ENCODE measurements around the gene INA. TPM values are rescaled to one million over a fixed set of nuclear protein-coding genes. Genes with fewer than 3 reads are reported as not detected.
A peak's percentile ranks its signal among the peaks of the same experiment; 100 is the strongest.

Gene INA
- total and polyA plus RNA-seq, 11 donors: 0.04 to 0.11 (median 0.08) TPM; not detected in 8

DNA sequence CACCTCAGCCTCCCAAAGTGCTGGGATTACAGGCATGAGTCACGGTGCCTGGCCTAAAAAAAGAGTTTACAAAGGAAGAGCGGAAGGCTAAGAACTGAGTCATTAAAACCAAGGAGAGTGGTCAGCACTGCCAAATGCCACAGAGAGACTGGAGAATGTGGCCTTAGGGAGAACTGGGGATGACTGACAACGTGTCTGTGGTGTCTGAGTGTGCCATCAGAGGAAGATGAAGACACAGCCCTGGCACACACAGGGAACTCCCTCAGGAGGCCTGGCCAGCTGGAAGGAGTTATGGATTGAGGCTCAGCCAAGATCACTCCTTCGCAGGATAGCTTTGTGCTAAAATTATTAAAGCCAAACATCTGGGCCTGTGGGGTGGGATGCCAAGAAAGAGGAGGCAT is 3.9 kb upstream of the INA start:
- intact Hi-C loops (cut with DNase I): no loop called here
- Histone ChIP-seq H3K27ac (no peak overlapping the region), H3K27me3 (peaks cover 17 to 52% (median 31%) of the 10 kb centered on the region in 9 donors), H3K36me3 (no peaks in the 10 kb centered on the region), H3K9me3 (no peaks in the 10 kb centered on the region), H3K4me3 (no peak overlapping the region), H3K4me1 (peaks cover 0 to 15% (median 7%) of the 10 kb centered on the region in 12 donors)
- WGBS, 4 donors: 36 to 48% (median 39%) methylated on average over 4 of the region's 4 CpGs
- no peak for TF ChIP-seq POLR2A (IDR thresholded peaks at IDR 0.05)
- TF ChIP-seq, protein P1, sequence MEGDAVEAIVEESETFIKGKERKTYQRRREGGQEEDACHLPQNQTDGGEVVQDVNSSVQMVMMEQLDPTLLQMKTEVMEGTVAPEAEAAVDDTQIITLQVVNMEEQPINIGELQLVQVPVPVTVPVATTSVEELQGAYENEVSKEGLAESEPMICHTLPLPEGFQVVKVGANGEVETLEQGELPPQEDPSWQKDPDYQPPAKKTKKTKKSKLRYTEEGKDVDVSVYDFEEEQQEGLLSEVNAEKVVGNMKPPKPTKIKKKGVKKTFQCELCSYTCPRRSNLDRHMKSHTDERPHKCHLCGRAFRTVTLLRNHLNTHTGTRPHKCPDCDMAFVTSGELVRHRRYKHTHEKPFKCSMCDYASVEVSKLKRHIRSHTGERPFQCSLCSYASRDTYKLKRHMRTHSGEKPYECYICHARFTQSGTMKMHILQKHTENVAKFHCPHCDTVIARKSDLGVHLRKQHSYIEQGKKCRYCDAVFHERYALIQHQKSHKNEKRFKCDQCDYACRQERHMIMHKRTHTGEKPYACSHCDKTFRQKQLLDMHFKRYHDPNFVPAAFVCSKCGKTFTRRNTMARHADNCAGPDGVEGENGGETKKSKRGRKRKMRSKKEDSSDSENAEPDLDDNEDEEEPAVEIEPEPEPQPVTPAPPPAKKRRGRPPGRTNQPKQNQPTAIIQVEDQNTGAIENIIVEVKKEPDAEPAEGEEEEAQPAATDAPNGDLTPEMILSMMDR (IDR thresholded peaks at IDR 0.05): no peak
- peak in 2 of 5 donors; percentile 31 to 33 for DNase-seq
- peak in 3 of 4 donors; percentile 32 to 83 (median 75) for ATAC-seq

DNA sequence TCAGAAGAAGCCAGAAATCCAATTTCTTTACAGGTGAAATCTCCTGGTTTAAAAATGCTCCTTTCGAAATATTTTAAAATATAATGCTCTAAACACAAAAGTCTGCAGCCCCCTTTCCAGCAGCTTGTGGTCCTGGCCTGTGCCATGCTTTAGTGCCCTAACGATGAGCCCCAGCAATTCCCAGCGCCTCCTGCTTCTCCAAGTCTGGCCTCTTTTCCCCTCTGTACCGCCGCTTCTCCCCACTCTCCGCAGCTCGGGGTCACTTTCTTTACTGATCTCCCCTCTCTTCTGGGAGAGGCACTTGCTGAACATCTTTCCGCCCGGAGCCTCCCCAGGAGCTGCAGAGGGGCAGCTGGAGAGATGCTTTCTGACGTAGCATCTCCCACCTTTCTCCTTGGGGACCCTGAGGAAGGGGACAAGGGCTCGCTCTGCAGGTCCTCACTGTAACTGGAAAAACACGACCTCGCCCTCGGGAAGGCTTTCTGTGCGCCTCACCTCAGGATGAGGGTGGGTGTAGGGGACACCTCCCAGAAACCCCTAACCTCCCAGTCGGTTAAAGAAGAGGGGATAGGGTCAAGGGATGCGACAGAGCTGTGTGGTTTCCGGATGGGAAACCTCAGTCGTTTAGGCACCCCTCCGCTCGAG is 565 bp upstream of the INA start:
- no peaks in the 10 kb centered on the region for H3K9me3 ChIP-seq
- intact Hi-C loops (cut with DNase I): no loop called here
- no peak for TF ChIP-seq POLR2A (IDR thresholded peaks at IDR 0.05)
- TF ChIP-seq, protein P1 (IDR thresholded peaks at IDR 0.05): no peak
- no peaks in the 10 kb centered on the region for H3K36me3 ChIP-seq
- ATAC-seq (no peak), DNase-seq (no peak)
- peak overlapping the region in 5 of 12 donors; percentile 13 to 38 (median 29) for H3K4me3 ChIP-seq
- H3K4me1 ChIP-seq: peaks cover 0 to 16% (median 7%) of the 10 kb centered on the region in 12 donors
- WGBS, 4 donors: 11 to 16% (median 13%) methylated on average over 18 to 21 of the region's 21 CpGs
- peaks cover 21 to 72% (median 52%) of the 10 kb centered on the region in 9 donors for H3K27me3 ChIP-seq
- no peak overlapping the region for H3K27ac ChIP-seq

GRCh38 chr10:103277713-103278536 is 987 bp downstream of the INA start:
- TF ChIP-seq, protein P1 (IDR thresholded peaks at IDR 0.05): no peak
- no peak overlapping the region for H3K27ac ChIP-seq
- no peaks in the 10 kb centered on the region for H3K9me3 ChIP-seq
- H3K36me3 ChIP-seq: no peaks in the 10 kb centered on the region
- peak overlapping the region in 5 of 12 donors; percentile 13 to 45 (median 29) for H3K4me3 ChIP-seq
- ATAC-seq (no peak), DNase-seq (no peak)
- peaks cover 21 to 80% (median 52%) of the 10 kb centered on the region in 9 donors for H3K27me3 ChIP-seq
- H3K4me1 ChIP-seq: peaks cover 0 to 16% (median 7%) of the 10 kb centered on the region in 12 donors
- WGBS, 4 donors: 6 to 10% (median 9%) methylated on average over 43 to 76 of the region's 76 CpGs
- intact Hi-C loops (cut with DNase I): no loop called here

- peaks cover 21 to 80% (median 52%) of the 10 kb centered on the region in 9 donors for H3K27me3 ChIP-seq
Measured at GRCh38 chr10:103278537-103278823, 1.5 kb downstream of the INA start.

More at GRCh38 chr10:103278537-103278823, 1.5 kb downstream of the INA start:
- Histone ChIP-seq H3K27ac (no peak overlapping the region), H3K9me3 (no peaks in the 10 kb centered on the region), H3K4me1 (peaks cover 0 to 16% (median 7%) of the 10 kb centered on the region in 12 donors), H3K4me3 (no peak overlapping the region), H3K36me3 (no peaks in the 10 kb centered on the region)
- DNase-seq: no peak
- TF ChIP-seq POLR2A (IDR thresholded peaks at IDR 0.05): no peak
- TF ChIP-seq, protein P1 (IDR thresholded peaks at IDR 0.05): no peak
- intact Hi-C loops (cut with DNase I): no loop called here
- WGBS, 4 donors: 22 to 40% (median 31%) methylated on average over 12 of the region's 12 CpGs
- no peak for ATAC-seq

Data from heart left ventricle (tissue), 16 donors.